Kidney glomerular epithelial cell (primary cell): Measurements from ENCODE around the gene ACE2.
"Not testable (repeated sequence)": the region's sequence is repeated elsewhere in the genome, so short reads cannot be mapped to it uniquely, and the experiment has no call there.

Experiments used
- DNase-seq: peaks from one replicate; lab custom pipeline; 2025; lab: John Stamatoyannopoulos, UW

ACE2 gene

DNA sequence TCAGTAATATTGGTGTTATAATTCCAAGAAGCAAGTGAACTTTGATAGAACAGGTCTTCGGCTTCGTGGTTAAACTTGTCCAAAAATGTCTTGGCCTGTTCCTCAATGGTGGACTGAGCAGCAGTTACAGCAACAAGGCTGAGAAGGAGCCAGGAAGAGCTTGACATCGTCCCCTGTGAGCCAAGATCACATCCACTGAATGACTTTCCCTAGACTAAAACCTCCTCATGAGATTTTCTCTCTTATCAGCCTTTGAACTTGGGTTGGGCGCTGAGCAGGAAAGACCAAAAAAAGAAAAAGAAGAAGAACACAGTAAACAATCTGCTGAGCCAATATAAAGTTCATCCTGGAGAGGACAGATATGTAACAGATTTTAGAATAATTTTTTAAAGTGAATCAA is at the start of gene ACE2:
Gene ACE2 (minus strand): TSS at position 216 of the 400 bp plus-strand sequence. CDS start 49 bp downstream, at position 167.
- DNase-seq: no peak

DNA sequence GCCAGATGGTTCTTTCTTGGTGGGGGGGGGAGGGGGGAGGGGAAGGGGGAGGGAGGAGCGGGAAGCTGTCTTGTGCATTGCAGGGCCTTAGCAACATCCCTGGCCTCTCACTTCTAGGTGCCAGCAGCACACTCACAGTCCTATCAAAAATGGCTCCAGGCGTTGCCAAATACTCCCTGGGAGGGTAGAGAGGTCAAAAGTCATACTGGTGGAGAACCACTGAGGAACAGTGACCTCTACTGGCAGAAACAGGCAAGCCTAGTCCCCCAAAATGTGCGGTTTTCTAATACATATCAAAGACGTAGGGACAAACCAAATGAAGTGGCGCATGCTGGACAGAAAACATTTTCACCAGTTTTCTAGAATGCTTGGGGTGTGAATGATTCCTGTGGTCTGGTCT is 46.8 kb upstream of the ACE2 start:
- DNase-seq: not testable (repeated sequence)

DNA sequence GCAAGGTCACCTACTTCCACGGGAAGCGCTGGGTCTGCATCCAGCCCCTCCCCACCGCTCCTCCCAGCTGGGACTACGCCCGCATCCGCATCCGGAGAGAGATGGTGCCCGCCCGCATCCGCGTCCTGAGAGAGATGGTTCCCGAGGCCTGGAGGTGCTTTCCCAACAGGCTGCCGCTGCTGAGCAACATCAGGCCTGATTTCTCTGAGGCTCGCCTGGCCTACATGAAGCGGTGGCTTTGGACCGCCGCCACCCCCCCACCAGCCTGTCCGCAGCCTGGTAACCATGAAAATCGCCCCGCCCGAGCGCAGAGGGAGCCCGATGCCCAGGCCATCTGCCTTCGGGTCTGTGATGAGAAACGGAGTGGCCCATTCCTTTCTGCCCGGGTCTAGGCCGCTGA is 45.8 kb upstream of the ACE2 start:
- no peak for DNase-seq

DNA sequence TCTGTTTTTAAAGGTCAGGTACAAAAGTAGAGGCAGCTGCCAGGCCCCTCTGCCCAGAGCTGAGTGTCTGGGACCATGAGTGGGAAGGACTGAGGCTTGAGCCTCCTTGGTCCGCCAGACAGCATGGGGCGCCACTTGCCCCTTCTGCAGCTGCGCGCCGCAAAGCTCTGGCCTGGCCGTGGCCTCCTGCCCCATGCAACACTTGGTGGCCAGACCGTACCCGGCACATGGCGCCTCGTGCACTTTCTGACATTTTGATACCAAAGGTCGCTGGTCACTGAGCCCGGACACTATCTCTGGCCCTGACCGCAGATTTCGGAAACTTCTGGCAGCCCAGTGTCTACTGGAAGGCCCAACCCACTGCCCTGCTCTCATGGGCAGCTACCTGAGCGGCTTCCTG is 45.3 kb upstream of the ACE2 start:
- no peak for DNase-seq

DNA sequence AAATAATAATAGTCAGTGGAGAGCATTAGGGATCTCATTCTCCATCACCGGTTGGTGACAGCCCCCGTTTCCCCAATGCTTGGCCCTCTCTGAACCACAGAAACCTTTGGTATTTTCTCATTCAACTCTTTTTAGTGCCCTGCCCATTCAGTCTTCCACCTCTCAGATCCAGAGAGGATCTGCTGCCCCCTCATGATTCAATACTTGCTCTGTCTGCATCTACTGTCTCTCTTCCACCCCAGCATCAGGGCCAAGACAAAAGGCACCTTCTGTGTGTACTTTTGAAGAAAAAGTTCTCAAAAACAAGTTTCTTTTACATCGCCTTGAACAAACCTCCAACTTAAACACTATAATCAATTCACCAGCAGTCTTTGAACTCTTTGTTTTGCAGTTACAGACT is 44.5 kb upstream of the ACE2 start:
- DNase-seq: no peak

DNA sequence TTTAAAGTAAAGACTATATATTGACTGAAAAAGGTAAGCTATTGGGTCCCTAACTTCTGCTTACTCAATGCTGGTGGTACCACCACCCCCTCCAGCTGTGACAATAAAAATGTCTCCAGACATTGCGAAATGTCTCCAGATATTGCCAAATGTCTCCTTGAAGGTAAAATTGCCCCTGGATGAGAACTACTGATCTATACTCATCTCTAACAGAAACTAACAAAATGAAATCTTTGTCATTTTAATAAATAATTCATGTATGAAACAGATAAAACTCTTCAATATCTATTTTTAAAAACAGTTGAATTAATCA is 43.8 kb upstream of the ACE2 start:
- no peak for DNase-seq

DNA sequence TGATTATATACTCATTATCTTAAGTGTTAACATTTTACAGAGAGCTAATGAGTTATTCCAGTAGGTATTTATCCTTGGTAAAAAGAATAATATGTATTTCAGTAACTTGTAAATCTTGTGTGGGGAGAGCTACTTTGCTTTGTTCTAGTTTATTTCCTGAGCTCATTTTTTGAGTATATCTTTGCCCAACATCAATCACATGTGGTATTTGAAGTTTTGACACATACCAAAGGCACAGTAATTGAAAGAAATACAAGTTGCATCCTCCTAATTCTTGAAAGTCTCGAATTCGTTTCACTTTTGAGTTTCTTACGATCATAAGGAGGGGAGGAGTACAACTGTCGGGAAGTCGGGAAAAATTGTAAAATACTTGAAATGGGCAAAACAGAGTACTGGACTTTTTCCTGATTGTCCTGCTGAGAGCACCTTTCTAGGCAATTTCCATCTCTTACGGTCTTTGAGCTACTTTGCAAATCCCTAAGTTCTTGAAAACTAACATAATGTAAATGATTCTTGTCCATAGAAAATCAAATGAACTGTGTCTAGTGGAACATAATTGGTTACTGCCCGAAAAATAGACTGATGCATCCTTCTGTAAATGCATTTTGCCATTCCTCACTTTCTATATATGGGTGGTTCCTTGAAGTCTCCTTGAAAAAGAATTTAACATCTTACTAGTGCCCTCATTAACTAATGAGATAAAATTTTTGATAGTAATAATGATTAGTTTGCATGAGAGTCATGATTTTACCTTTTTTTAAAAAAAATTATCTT is 43.2 kb upstream of the ACE2 start:
- DNase-seq: no peak

DNA sequence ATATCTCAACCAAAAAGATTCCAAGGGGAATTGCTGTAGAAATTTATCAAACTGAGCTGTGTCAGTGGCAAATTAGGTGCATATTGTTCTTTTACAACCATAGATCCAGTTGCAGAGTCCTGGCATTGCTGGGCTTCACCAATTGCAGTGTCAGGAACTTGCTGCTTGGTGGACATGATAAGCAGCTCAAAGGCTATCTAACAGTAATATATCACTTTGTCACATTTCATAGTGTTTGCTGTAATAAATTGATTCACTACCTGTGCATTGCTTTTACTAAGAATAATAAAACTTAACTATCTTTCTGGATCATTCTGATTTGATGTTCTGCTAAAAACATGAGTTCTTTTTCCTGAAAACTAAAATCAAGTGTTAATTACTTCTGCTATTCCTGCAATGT is 30.9 kb upstream of the ACE2 start:
- DNase-seq: no peak

DNA sequence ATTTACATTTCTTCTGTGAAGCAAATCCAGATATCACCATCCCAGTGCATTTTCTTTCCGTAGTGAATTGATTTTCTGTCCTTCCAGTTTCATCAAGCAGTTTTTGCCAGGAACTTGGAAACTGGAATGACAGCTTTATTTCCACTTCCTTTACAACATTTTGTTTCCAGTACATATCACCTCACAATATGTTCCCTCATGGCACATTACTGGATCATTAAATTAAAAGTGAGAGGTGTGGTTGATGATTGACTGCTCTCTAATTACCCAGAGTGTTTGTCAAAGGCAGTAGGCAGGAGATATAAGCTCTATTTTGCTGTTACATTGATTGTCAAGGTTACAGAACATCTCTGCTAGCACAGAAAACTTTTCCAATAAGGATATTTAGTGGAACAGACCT is 22.3 kb upstream of the ACE2 start:
- DNase-seq: no peak

DNA sequence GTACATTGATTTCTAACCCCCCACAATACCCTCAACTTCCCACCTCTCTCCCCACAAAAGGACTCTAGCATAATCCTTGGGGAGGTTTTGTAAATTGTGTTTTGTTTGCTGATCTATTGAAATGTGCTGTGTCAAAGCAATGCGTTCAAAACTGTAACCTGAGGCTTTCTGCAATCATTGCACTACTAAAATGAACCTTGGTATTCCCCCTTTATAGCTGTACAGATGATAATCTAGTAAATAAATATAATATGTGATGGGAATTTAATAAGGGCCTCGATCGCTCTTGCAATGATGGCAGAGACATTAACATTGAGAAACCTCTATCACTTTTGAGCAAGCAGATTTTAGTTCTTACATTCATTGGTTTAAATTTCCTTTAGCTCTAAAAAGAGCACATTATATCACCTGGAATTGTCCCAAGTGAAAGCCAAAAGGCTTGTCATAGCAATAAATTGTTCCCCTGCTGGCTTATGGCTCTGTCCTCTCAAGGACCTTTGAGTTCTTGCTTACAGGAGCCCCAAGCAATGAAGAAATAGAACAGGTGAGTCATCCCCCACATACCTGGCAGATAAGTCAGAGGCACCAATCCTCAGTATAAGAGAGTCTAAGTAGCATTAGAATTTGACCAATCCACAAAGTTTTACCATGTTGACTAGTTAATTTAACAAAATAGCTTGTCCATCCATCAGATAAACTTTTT is 18.4 kb upstream of the ACE2 start:
- DNase-seq: peak; percentile 34

DNA sequence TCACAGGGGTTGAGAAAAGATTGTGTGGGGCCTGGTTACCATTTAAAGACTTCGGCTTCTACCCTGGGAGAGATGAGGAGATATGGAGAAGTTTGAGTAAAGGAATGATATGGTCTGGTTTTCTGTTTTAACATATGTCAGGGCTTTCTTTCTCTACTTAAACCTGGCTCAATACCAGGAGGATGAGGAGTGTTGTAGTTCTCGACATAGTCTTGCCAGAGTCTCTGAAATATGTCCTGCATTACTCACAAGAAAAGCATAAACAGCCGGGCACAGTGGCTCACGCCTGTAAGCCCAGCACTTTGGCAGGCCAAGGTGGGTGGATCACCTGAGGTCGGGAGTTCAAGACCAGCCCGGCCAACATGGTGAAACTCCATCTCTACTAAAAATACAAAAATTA is 16.4 kb upstream of the ACE2 start:
- DNase-seq: no peak

DNA sequence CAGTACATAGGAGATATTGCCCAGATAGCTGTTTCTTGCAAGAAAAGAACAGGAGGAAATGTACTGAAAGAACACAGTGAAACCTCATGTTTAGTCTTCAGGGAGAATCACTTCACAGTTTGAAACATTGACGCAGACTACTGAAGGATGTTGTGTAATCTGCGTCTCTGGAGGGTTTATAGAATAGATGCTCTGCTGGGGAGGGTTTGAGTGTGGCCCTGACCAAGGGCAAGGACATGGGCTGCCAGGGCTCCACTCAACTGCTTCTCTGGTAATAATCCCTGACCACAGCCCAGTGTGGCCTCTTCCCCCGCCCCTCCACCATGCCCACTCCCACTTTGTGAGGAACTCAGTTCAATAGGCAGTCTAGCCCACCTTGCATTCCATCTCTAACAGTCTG is 15.8 kb upstream of the ACE2 start:
- no peak for DNase-seq

DNA sequence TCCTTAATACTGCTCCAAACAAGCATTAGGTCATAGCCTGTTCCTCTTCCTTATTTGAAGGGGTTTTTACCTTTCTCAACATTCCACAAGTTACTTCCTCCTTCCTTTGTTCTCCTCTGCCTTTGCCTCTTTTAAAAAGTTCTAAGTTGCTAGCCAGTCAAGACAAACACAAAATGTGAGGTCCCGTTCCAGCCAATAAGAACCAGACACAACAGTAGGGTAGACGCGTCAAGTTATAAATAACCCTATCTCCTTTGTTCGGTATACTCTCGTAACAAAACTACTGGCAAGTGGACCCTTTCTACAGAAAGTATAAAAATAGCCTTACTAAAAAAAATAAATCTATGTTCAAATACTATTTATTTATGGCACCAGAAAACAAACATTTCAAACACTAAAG is 6.3 kb upstream of the ACE2 start:
- no peak for DNase-seq

DNA sequence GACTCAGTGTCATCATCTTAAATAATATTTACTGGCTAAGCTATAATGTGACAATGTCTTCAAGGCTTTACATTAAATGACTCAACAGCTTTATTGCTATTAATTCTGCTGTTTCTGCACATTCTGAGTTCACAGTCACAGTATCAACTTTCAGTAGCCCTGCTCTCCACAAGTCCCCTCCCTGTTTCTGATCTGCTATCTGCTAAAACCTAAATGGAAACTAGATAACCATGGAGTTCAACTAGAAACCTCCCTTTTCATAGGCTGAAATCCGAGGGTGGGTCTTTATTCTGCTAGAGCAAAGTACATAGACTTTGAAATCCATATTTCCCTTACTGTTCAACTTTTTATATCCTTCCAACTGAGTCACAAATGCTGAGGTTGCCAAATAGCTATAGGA is 5.4 kb upstream of the ACE2 start:
- DNase-seq: no peak

DNA sequence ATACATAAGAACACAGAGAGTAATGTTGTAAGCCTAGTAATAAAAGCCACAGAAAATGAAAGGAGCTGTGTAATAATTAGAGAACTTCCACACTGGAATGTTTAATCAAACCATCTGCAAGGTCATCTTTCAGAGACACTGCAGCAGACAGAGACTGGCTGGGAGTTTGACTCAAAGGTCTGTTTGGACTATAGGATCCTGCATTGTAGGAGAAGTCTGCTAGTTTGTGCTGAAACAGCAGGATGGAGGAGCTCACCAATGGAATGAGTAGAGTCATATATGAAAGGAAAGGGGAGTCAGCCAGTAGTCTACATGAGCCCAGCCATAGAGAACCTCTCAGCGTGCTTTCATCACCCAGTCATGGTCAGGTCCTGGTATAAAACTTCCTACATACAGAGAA is 4.5 kb upstream of the ACE2 start:
- DNase-seq: no peak

DNA sequence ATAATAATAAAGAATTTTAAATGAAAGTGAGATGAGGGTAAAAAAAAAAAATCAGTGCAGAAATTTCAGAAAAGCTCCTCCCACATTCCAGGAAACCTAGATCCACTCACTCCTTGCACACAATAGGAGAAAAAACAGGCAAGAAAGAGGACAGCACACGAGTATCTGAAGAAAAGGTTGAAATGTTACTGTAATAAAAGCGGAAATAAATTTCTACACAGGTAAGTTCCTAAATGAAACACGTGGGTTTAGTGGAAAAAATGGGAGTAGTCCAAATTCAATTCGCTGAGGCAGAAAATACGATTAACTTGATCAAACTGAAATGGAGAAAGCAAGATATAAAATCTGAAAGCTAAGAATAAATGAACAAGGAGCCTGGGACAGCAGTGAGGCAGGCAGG is 2.0 kb upstream of the ACE2 start:
- DNase-seq: no peak

DNA sequence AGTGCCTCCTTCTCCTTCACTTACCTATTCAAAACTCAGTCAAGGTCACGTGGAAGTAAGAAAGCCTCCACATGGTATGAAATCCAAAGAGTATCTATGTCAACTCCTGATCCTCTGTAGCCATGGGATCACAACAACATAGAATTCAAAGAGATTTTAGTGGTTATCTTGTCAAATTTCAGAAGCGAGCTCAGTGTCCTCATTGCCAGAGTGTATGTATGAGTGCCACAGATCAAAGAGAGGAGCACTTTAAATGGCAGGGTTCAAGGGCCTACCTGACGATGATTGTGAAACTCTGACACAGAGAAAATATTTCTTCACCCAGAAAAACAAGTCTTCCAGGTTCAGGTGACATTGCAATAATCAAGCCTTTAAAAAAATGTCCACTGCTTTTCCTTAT is 1.2 kb upstream of the ACE2 start:
- DNase-seq: no peak

DNA sequence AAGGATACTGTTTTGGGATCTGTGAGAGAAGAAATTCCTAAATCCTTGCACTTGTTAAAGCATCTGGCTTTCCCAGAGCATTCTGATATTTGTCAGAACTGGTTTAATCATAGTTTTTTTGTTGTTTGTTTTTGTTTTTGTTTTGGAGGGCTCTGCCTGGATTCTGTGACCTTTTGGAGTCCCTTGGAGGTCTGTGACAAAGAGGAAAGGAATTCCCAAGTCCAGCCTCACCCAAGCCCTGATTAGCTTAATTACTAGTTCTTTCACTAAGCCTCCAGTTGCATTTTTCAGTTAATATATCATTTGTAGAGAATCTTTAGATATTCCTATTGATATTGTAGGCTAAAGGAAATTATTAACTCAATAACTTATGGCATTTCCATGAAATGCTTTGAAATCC is 711 bp downstream of the ACE2 start:
- no peak for DNase-seq

DNA sequence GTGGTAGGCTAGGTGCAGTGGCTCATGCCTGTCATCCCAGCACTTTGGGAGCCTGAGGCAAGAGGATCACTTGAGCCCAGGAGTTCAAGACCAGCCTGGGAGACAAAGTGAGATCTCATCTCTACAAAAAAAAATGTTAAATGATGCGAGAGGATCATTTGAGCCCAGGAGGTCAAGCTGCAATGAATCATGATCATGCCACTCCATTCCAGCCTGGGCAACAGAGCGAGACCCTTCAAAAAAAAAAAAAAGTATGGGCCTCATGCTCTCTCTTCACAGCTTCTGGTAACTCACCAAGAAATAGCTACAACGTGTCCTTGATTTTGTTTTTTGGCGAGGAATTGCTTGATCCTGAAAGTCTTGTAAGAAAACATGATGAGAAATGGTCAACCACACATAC is 1.3 kb downstream of the ACE2 start:
- no peak for DNase-seq

DNA sequence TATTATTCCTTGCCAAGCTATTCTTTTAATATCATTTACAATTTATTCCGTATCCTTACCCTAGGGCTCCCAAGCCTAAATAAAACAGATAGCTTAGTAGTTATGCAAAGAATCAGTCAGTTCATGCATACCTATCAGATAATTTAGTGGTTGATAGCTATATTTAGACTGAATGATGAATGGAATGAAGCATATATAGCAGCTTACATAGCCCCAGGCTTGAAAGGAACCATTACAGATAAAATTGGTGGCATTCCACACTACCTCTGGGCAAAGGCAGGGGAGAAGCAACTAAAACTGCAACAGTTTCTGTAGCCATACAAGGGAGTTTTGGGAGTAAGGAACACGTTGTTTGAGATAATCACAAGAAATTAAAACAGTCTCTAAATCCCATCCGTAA is 2.7 kb downstream of the ACE2 start:
- no peak for DNase-seq

DNA sequence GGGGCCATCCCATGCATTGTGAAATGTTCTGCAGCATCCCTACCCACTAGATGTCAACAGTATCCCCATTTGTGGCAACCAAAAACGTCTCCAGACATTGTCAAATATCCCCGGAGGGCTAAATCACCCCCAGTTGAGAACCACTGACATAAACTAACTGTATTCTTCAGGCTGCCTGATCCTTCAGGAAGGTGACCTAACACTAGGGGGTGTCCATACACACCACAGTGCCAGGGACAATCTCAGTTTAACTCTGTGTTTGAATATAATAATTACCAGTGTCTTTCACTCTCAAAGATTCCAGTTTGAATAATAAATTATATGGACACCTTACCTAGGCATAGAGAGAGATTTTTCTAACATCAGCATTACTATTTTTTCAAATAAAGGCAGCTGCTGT is 6.4 kb downstream of the ACE2 start:
- no peak for DNase-seq

DNA sequence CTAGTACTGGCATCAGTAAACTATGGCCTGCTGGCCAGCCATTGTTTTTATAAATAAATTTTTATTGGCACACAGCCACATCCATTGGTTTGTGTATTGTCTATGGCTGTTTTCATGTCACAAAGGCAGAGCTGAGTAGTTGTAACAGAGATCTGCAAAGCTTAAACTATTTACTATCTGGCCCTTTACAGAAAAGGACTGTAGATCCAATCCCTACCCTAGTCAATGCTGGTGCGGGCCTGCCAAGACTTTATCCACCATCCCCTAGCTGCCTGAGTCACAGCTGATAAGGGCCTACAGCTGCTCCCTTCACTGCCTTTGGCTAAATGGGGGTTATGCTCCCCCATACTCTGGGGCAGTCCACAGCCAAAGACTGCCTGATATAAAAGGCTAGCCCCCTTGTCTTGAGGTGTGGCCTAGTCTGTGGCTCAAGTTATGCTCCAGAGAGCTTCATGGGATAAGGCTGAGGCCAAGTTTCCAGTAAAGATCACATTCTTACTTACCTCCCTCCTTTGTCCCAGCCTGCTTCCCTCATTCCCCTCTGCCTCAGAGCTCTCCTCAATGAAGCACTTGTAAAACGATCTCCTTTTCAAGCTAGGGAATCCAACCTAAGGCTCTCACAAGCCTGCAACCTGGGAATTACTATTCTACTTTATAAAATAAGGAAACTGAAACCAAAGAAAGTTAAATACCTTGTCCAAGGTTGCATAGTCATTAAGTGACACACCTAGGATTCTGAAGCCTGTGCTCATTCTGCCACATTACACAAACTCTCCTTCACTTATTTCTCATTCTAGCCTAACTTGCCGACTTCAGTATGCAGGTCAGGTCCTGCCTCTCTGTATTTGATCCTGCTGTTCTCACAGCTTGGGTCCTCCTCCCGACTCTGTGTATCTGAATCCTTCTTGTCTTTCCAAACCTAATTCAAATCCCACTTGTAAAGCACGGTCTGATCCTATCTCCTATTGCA is 20.7 kb downstream of the ACE2 start:
- no peak for DNase-seq

DNA sequence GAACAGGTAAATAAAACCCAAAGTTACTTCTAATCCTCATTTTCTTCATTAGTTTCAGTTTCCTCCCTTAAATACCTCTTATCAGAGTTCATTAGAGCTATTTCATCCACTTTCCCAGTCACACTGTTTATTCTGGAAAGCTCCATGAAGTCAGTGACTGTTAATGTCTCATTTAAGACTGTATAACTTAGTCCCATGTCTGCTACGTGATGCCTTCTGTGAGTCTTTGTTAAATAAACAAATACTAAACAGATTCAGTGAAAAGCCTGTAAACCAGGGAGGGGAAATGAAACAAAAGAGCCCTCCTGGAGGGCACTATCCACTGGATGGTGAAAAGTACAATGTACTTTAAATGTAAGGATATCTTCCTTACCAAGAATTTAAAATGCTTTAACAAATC is 24.7 kb downstream of the ACE2 start:
- no peak for DNase-seq
